ENCODE data around the gene NCAM2. TPM values are rescaled to one million over a fixed set of nuclear protein-coding genes. Genes with fewer than 3 reads are reported as not detected.

NCAM2 gene
- total and polyA plus RNA-seq, 2 experiments from 2014 or later, result 1.7 to 6.3 TPM

DNA sequence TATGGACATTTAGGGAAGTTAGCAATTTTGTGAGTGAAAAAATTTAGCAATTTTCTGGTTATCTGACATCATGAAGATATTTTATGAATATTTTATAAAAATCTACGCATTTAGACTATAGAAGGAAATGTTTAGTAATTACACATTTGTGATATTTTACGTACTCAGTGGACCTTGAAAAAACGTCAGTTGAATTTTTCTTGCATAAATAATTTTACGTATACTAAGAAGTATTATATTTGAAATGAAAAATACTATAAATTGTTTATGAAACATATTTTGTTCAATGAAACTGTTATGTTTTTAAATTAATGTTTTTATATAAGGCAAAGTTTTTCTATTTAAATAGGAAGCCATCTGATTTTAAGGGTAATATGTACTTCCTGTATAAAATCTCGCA lies 462.8 kb downstream of the NCAM2 start:
- no peak overlapping the region for H3K4me3 ChIP-seq
- no peaks in the 10 kb centered on the region for H3K9me3 ChIP-seq (ENCODE audit: low read depth)
- no peaks in the 10 kb centered on the region for H4K20me1 ChIP-seq (ENCODE audit: insufficient read depth, poor library complexity, severe bottlenecking)
- no peak overlapping the region for H2AFZ ChIP-seq
- no peaks in the 10 kb centered on the region for H3K27me3 ChIP-seq
- H3K27ac ChIP-seq, result no peak overlapping the region
- no peaks in the 10 kb centered on the region for H3K79me2 ChIP-seq
- 84% methylated on average over 5 of the region's 5 CpGs for WGBS (ENCODE audit: low lambda C conversion rate, missing lambda C conversion rate)
- no peaks in the 10 kb centered on the region for H3K9me2 ChIP-seq (replicated peaks; ENCODE audit: insufficient read depth)
- no peaks in the 10 kb centered on the region for H3K4me1 ChIP-seq (ENCODE audit: insufficient read depth)
- TF ChIP-seq EZH2phosphoT487 (IDR thresholded peaks at IDR 0.05; ENCODE audit: low read depth, severe bottlenecking, unreplicated experiment) (no peak), EZH2 (IDR thresholded peaks at IDR 0.05; ENCODE audit: borderline replicate concordance) (no peak)
- TF ChIP-seq, protein P1, sequence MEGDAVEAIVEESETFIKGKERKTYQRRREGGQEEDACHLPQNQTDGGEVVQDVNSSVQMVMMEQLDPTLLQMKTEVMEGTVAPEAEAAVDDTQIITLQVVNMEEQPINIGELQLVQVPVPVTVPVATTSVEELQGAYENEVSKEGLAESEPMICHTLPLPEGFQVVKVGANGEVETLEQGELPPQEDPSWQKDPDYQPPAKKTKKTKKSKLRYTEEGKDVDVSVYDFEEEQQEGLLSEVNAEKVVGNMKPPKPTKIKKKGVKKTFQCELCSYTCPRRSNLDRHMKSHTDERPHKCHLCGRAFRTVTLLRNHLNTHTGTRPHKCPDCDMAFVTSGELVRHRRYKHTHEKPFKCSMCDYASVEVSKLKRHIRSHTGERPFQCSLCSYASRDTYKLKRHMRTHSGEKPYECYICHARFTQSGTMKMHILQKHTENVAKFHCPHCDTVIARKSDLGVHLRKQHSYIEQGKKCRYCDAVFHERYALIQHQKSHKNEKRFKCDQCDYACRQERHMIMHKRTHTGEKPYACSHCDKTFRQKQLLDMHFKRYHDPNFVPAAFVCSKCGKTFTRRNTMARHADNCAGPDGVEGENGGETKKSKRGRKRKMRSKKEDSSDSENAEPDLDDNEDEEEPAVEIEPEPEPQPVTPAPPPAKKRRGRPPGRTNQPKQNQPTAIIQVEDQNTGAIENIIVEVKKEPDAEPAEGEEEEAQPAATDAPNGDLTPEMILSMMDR (IDR thresholded peaks at IDR 0.05; ENCODE audit: poor library complexity), result no peak
- no peaks in the 10 kb centered on the region for H3K36me3 ChIP-seq (replicated peaks; ENCODE audit: insufficient read depth, low read depth)
- no peak overlapping the region for H3K4me2 ChIP-seq
- no peak for DNase-seq (ENCODE audit: low spot score)

DNA sequence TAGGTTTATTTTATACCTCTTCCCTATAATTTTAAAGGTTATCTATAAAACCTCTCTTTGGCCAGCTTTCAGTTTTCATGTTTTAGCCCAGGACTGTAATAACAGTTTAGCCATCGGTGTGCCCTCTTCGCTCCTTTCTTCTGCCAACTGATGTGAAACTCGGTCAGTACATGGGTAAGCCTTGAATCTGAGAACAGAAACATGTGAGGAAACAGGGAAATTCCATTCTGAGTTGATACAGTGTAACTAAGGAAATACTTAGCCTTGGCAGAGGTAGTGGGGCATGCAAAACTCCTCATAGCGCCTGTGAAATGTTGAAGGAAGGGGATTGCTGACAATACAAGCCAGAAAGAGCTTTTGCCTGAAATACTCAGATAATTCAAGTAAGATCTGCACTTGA lies 465.2 kb downstream of the NCAM2 start:
- no peaks in the 10 kb centered on the region for H3K79me2 ChIP-seq
- H3K4me1 ChIP-seq (ENCODE audit: insufficient read depth), result no peaks in the 10 kb centered on the region
- H3K9me2 ChIP-seq (replicated peaks; ENCODE audit: insufficient read depth), result no peaks in the 10 kb centered on the region
- H3K27me3 ChIP-seq, result no peaks in the 10 kb centered on the region
- H3K4me2 ChIP-seq, result no peak overlapping the region
- no peak overlapping the region for H3K27ac ChIP-seq
- H3K9me3 ChIP-seq (ENCODE audit: low read depth), result no peaks in the 10 kb centered on the region
- 68% methylated on average over 4 of the region's 4 CpGs for WGBS (ENCODE audit: low lambda C conversion rate, missing lambda C conversion rate)
- no peaks in the 10 kb centered on the region for H4K20me1 ChIP-seq (ENCODE audit: insufficient read depth, poor library complexity, severe bottlenecking)
- no peak overlapping the region for H2AFZ ChIP-seq
- H3K4me3 ChIP-seq, result no peak overlapping the region
- no peaks in the 10 kb centered on the region for H3K36me3 ChIP-seq (replicated peaks; ENCODE audit: insufficient read depth, low read depth)
- peak; percentile 3 for DNase-seq (ENCODE audit: low spot score)
- TF ChIP-seq EZH2phosphoT487 (IDR thresholded peaks at IDR 0.05; ENCODE audit: low read depth, severe bottlenecking, unreplicated experiment), result no peak
- TF ChIP-seq, protein P1 (IDR thresholded peaks at IDR 0.05; ENCODE audit: poor library complexity), result no peak
- no peak for TF ChIP-seq EZH2 (IDR thresholded peaks at IDR 0.05; ENCODE audit: borderline replicate concordance)

DNA sequence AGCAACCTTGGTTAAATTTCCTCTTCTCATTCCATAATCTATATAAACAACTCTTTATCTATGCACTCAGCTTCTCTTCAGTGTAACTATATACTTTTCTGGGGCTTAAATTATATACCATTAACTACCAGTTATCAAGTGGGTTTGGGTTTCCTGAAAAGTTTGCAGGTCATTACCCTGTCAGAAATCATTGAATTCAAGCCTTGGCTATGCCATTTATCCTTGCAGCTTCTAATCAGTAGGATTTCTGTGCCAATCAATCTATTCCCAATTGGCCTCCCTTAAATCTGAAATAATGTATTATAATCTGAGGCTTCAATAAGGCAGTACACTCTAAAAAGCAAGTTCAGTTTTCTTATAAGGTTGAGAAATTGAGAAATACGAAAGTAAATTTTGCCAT lies 466.5 kb downstream of the NCAM2 start:
- no peaks in the 10 kb centered on the region for H3K27me3 ChIP-seq
- no peak for DNase-seq (ENCODE audit: low spot score)

More for the DNA sequence above, 466.5 kb downstream of the NCAM2 start:
- H3K79me2 ChIP-seq, result no peaks in the 10 kb centered on the region
- H3K36me3 ChIP-seq (replicated peaks; ENCODE audit: insufficient read depth, low read depth), result no peaks in the 10 kb centered on the region
- no peak overlapping the region for H3K4me2 ChIP-seq
- H3K9me3 ChIP-seq (ENCODE audit: low read depth), result no peaks in the 10 kb centered on the region
- H4K20me1 ChIP-seq (ENCODE audit: insufficient read depth, poor library complexity, severe bottlenecking), result no peaks in the 10 kb centered on the region
- WGBS (ENCODE audit: low lambda C conversion rate, missing lambda C conversion rate), result 81% methylated on average over 1 of the region's 1 CpG
- no peaks in the 10 kb centered on the region for H3K4me1 ChIP-seq (ENCODE audit: insufficient read depth)
- TF ChIP-seq, protein P1 (IDR thresholded peaks at IDR 0.05; ENCODE audit: poor library complexity), result no peak
- TF ChIP-seq EZH2phosphoT487 (IDR thresholded peaks at IDR 0.05; ENCODE audit: low read depth, severe bottlenecking, unreplicated experiment) (no peak), EZH2 (IDR thresholded peaks at IDR 0.05; ENCODE audit: borderline replicate concordance) (no peak)
- H3K4me3 ChIP-seq, result no peak overlapping the region
- H3K27ac ChIP-seq, result no peak overlapping the region
- no peaks in the 10 kb centered on the region for H3K9me2 ChIP-seq (replicated peaks; ENCODE audit: insufficient read depth)
- H2AFZ ChIP-seq, result no peak overlapping the region

All from hepatocyte (in vitro differentiated cells).